HCT116 (cell line): Measurements from ENCODE around the gene SMYD3. TPM values are rescaled to one million over a fixed set of nuclear protein-coding genes. Genes with fewer than 3 reads are reported as not detected.

Experiments used
- ATAC-seq: fragments of 200-7000 bp; cut with Tn5 transposase; 2 replicates; pipeline ENCODE4 v1.9.1; 2020; ENCODE audit warnings: mild to moderate bottlenecking, moderate library complexity
- BruUV-seq: library from RNA; stranded (reverse); fragments of 400-500 nt; replicated peaks from 2 replicates; lab custom pipeline; 2021; lab: Mats Ljungman, UMichigan
- CTCF ChIA-PET: fragments of 300-600 bp; sonication (Branson Sonifier 250); formaldehyde crosslinking; loops from one replicate; lab custom pipeline; 2021; ENCODE audit warnings: antibody characterized with exemption; lab: Charles Lee
- POLR2A ChIA-PET: fragments of 300-600, 350-600 bp; sonication (Branson Sonifier 250); formaldehyde crosslinking; loops from one replicate; lab custom pipeline; 2021; ENCODE audit warnings: antibody characterized with exemption; lab: Charles Lee
- RAD21 ChIA-PET, 2 experiments: fragments of 300-600 bp; sonication (Branson Sonifier 250); formaldehyde crosslinking; loops; one replicate each; lab custom pipeline; 2023; ENCODE audit warnings: low total read pairs in 2 of 2; ENCODE audit not compliant: uncharacterized antibody in 2 of 2, unreplicated experiment in 2 of 2, low non-redundant PET in 1 of 2; lab: Charles Lee
- DNase-seq: peaks from one replicate; pipeline ENCODE4 v3.0.0-alpha.2; 2010; ENCODE audit warnings: low read depth, low spot score
- H2AFZ ChIP-seq: fragments of 200-600 bp; shearing (Covaris generic), sonication (generic); 2 replicates; pipeline ENCODE4 v1.6.1; 2017; ENCODE audit warnings: low read depth, mixed run types, mixed read lengths, antibody characterized with exemption, low read length; ENCODE audit not compliant: poor library complexity, severe bottlenecking
- H3K27ac ChIP-seq: 2 replicates; pipeline ENCODE4 v1.5.1; 2012; ENCODE audit warnings: low read depth, low read length
- H3K27me3 ChIP-seq: fragments of 200-600 bp; sonication (generic); 2 replicates; pipeline ENCODE4 v1.6.1; 2016; ENCODE audit warnings: mixed run types, low read length, mixed read lengths; ENCODE audit not compliant: insufficient read depth
- H3K36me3 ChIP-seq, 2 experiments: fragments of 200-500 bp in 1 of 2; fragments of 200-600 bp in 1 of 2; sonication (Bioruptor generic) in 1 of 2; sonication (generic) in 1 of 2; 2 replicates each; pipeline versions ENCODE4 v1.5.1 to v1.6.1; 2014 to 2016; ENCODE audit warnings: low read length in 2 of 2, inconsistent platforms in 1 of 2, mixed read lengths in 1 of 2, mixed run types in 1 of 2; ENCODE audit not compliant: insufficient read depth in 2 of 2, control insufficient read depth in 1 of 2
- H3K4me1 ChIP-seq, 2 experiments: fragments of 200-600 bp in 1 of 2; sonication (generic) in 1 of 2; 2 replicates each; pipeline versions ENCODE4 v1.5.1 to v1.6.1; 2012 to 2017; ENCODE audit warnings: low read length in 2 of 2, inconsistent platforms in 1 of 2, mild to moderate bottlenecking in 1 of 2, mixed read lengths in 1 of 2, mixed run types in 1 of 2, moderate library complexity in 1 of 2; ENCODE audit not compliant: insufficient read depth in 2 of 2, control insufficient read depth in 1 of 2
- H3K4me2 ChIP-seq: fragments of 200-600 bp; sonication (generic); 2 replicates; pipeline ENCODE4 v1.6.1; 2017; ENCODE audit warnings: mixed run types, low read length, mixed read lengths
- H3K4me3 ChIP-seq, 2 experiments: fragments of 200-600 bp in 1 of 2; sonication (generic) in 1 of 2; replicated peaks in 1 of 2; 2 replicates each; pipeline ENCODE4 v1.5.1; 2011 to 2016; ENCODE audit warnings: low read length in 2 of 2, control low read depth in 1 of 2, low read depth in 1 of 2, mild to moderate bottlenecking in 1 of 2, mixed read lengths in 1 of 2, mixed run types in 1 of 2
- H3K79me2 ChIP-seq: fragments of 200-600 bp; sonication (generic); 2 replicates; pipeline ENCODE4 v1.6.1; 2017; ENCODE audit warnings: mild to moderate bottlenecking, mixed run types, low read length, moderate library complexity, mixed read lengths; ENCODE audit not compliant: insufficient read depth
- H3K9ac ChIP-seq: fragments of 200-600 bp; sonication (generic); 2 replicates; pipeline ENCODE4 v1.6.1; 2016; ENCODE audit warnings: low read length, mixed read lengths
- H3K9me2 ChIP-seq: fragments of 200-600 bp; sonication (generic), shearing (Covaris generic); 2 replicates; pipeline ENCODE4 v1.6.1; 2017; ENCODE audit warnings: mixed run types, mild to moderate bottlenecking, moderate library complexity; ENCODE audit not compliant: insufficient read depth
- H3K9me3 ChIP-seq, 2 experiments: fragments of 200-500 bp in 1 of 2; fragments of 200-600 bp in 1 of 2; sonication (Bioruptor generic) in 1 of 2; sonication (generic) in 1 of 2; 2 replicates each; pipeline ENCODE4 v1.6.1; 2014 to 2017; ENCODE audit warnings: low read length in 2 of 2, mixed read lengths in 2 of 2, inconsistent platforms in 1 of 2, low read depth in 1 of 2, mild to moderate bottlenecking in 1 of 2, mixed run types in 1 of 2, moderate library complexity in 1 of 2; ENCODE audit not compliant: control insufficient read depth in 1 of 2, insufficient read depth in 1 of 2
- H4K20me1 ChIP-seq: fragments of 200-600 bp; sonication (generic), shearing (Covaris generic); 2 replicates; pipeline ENCODE4 v1.6.1; 2017; ENCODE audit warnings: mixed run types, mild to moderate bottlenecking, moderate library complexity; ENCODE audit not compliant: insufficient read depth
- CBX3 ChIP-seq: IDR thresholded peaks from 2 replicates; pipeline ENCODE4 v1.6.1; 2012; ENCODE audit warnings: low read depth
- CTCF ChIP-seq, 3 experiments: fragments of 200-600 bp in 1 of 3; sonication (generic) in 1 of 3; IDR thresholded peaks in 2 of 3; conservative IDR thresholded peaks in 1 of 3; 2 replicates each; pipeline ENCODE4 v1.5.1; 2012 to 2017; ENCODE audit warnings: low read depth in 2 of 3, low read length in 2 of 3, antibody characterized with exemption in 1 of 3, borderline replicate concordance in 1 of 3, control low read depth in 1 of 3, mild to moderate bottlenecking in 1 of 3, mixed read lengths in 1 of 3, mixed run types in 1 of 3, moderate library complexity in 1 of 3; ENCODE audit not compliant: insufficient read depth in 1 of 3
- EGR1 ChIP-seq: IDR thresholded peaks from 2 replicates; pipeline ENCODE4 v1.6.1; 2012; ENCODE audit warnings: low read depth
- EZH2phosphoT487 ChIP-seq: fragments of 200-600 bp; IDR thresholded peaks from 2 replicates; pipeline ENCODE4 v1.6.1; 2018; ENCODE audit warnings: antibody characterized with exemption, borderline replicate concordance
- FOSL1 ChIP-seq: IDR thresholded peaks from 2 replicates; pipeline ENCODE4 v1.6.1; 2012; ENCODE audit warnings: low read depth
- intact Hi-C: fragments of 100-400 bp; cut with micrococcal nuclease; formaldehyde crosslinking; loops from 2 replicates; pipeline ENCODE4 v1.10.0; 2022
- total RNA-seq: library from RNA; stranded (reverse); gene quantifications from one replicate; pipeline ENCODE4 v1.2.1, GENCODE V29; 2021; ENCODE audit not compliant: unreplicated experiment

The SMYD3 gene
- total RNA-seq, 1 experiment from 2014 or later: 33.6 TPM

DNA sequence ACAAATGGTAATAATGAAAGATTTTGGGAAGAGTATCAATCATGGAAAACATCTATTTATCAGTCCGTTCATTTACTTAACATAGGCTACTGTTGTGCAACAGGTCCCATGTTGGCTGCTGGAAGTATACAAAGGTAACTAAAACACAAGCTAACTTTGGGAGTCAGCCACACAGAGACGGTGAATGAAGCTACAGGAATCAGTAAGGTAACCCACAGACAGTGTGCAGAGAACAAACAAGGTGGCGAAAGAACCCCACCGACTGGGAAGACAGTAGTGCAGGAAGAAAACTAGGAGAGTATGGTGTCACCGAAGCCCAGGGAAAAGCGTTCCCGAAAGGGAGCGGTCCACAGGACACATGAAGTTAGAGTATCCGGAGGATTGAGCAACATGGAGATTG, 342.3 kb downstream of the SMYD3 start:
- ChIA-PET POLR2A (no interaction called here), RAD21 (no interaction called here), CTCF (no interaction called here)
- BruUV-seq: no TSS peak
- TF ChIP-seq EGR1 (no peak), FOSL1 (no peak), EZH2phosphoT487 (no peak), CTCF (IDR thresholded peaks at IDR 0.05 in 2 of 3, conservative IDR thresholded peaks at IDR 0.05 in 1 of 3; ENCODE audit: borderline replicate concordance in 1 of 3, insufficient read depth in 1 of 3, low read depth in 2 of 3, low read length in 2 of 3) (no peak)
- H4K20me1 ChIP-seq: no peaks in the 10 kb centered on the region
- ATAC-seq (no peak), DNase-seq (no peak)
- H3K4me1 ChIP-seq: peaks cover 0 to 3% of the 10 kb centered on the region in 2 experiments; a peak in 1 of 4 replicates
- no peak overlapping the region for H3K4me2 ChIP-seq
- intact Hi-C loops: no loop called here
- no peaks in the 10 kb centered on the region for H3K9me2 ChIP-seq
- H3K9ac ChIP-seq: no peak overlapping the region
- H3K9me3 ChIP-seq: no peaks in the 10 kb centered on the region
- H3K36me3 ChIP-seq: no peaks in the 10 kb centered on the region
- H3K79me2 ChIP-seq: no peaks in the 10 kb centered on the region
- no peak overlapping the region for H3K27ac ChIP-seq
- H3K4me3 ChIP-seq: no peak overlapping the region
- no peak overlapping the region for H2AFZ ChIP-seq
- H3K27me3 ChIP-seq: no peaks in the 10 kb centered on the region

GRCh38 chr1:246162560-246162959, 344.5 kb downstream of the SMYD3 start:
- no peak overlapping the region for H3K4me2 ChIP-seq
- no peaks in the 10 kb centered on the region for H3K9me3 ChIP-seq
- no peaks in the 10 kb centered on the region for H3K36me3 ChIP-seq
- no peak overlapping the region for H3K9ac ChIP-seq
- DNase-seq (no peak), ATAC-seq (no peak)
- POLR2A ChIA-PET: no interaction called here
- H3K27ac ChIP-seq: no peak overlapping the region
- no peak overlapping the region for H3K4me3 ChIP-seq
- H3K27me3 ChIP-seq: no peaks in the 10 kb centered on the region
- TF ChIP-seq CBX3: no peak
- no peaks in the 10 kb centered on the region for H3K79me2 ChIP-seq
- CTCF ChIA-PET: no interaction called here
- intact Hi-C loops: no loop called here
- RAD21 ChIA-PET: no interaction called here
- H4K20me1 ChIP-seq: no peaks in the 10 kb centered on the region
- BruUV-seq: no TSS peak
- H2AFZ ChIP-seq: no peak overlapping the region
- no peaks in the 10 kb centered on the region for H3K9me2 ChIP-seq
- peaks cover 2 to 17% of the 10 kb centered on the region in 2 experiments; a peak in 3 of 4 replicates for H3K4me1 ChIP-seq
